GM12878 (cell line): ENCODE measurements around the gene BCL2L12. TPM values are rescaled to one million over a fixed set of nuclear protein-coding genes. Genes with fewer than 3 reads are reported as not detected.

Source experiments
- ATAC-seq: fragments of 200-7000 bp; cut with Tn5 transposase; 3 replicates; pipeline ENCODE4 v1.9.1; 2020; ENCODE audit warnings: mild to moderate bottlenecking, moderate library complexity
- BruUV-seq: library from RNA; stranded (reverse); fragments of 400-500 nt; replicated peaks from 2 replicates; lab custom pipeline; 2021; lab: Mats Ljungman, UMichigan
- CTCF ChIA-PET: fragments of 300-600 bp; sonication (Branson Sonifier 250); formaldehyde crosslinking; extraction: SDS; loops from one replicate; lab custom pipeline; 2021; ENCODE audit warnings: inconsistent platforms; lab: Yijun Ruan, JAX
- POLR2A ChIA-PET: fragments of 350-600 bp; formaldehyde crosslinking; extraction: SDS; loops from one replicate; lab custom pipeline; 2021; ENCODE audit warnings: inconsistent platforms; lab: Charles Lee
- RAD21 ChIA-PET: fragments of 300-600 bp; sonication (Branson Sonifier 250); formaldehyde crosslinking; loops from one replicate; lab custom pipeline; 2023; ENCODE audit warnings: antibody characterized with exemption; ENCODE audit not compliant: unreplicated experiment; lab: Charles Lee
- SMC1A ChIA-PET: fragments of 300-600 bp; sonication (Branson Sonifier 250); formaldehyde crosslinking; loops from one replicate; lab custom pipeline; 2023; ENCODE audit not compliant: unreplicated experiment, uncharacterized antibody; lab: Charles Lee
- DNase-seq: peaks from one replicate; pipeline ENCODE4 v3.0.0-alpha.2; 2011; ENCODE audit warnings: low read depth, low spot score
- FAIRE-seq: peaks from 3 replicates; lab custom pipeline; 2011; peaks lifted over from hg19 to GRCh38; lab: Jason Lieb, UNC
- H2AFZ ChIP-seq: 2 replicates; pipeline ENCODE4 v1.6.0; 2011; ENCODE audit warnings: low read depth, low read length, control low read depth; ENCODE audit not compliant: control insufficient read depth
- H3K27ac ChIP-seq: 2 replicates; pipeline ENCODE4 v1.5.1; 2011; ENCODE audit warnings: control low read depth; ENCODE audit not compliant: control insufficient read depth, insufficient read depth
- H3K27me3 ChIP-seq, 2 experiments: replicated peaks in 1 of 2; 2 replicates each; pipeline versions ENCODE4 v1.6.0 to v1.6.1; 2011; ENCODE audit warnings: low read length in 1 of 2; ENCODE audit not compliant: control insufficient read depth in 2 of 2, insufficient read depth in 2 of 2
- H3K36me3 ChIP-seq, 2 experiments: 2 replicates each; pipeline ENCODE4 v1.5.1; 2011; ENCODE audit warnings: low read length in 1 of 2; ENCODE audit not compliant: control insufficient read depth in 2 of 2, insufficient read depth in 2 of 2
- H3K4me1 ChIP-seq: 2 replicates; pipeline ENCODE4 v1.6.1; 2011; ENCODE audit warnings: mild to moderate bottlenecking, low read length, moderate library complexity, mixed read lengths; ENCODE audit not compliant: control insufficient read depth, insufficient read depth
- H3K4me2 ChIP-seq: 2 replicates; pipeline ENCODE4 v1.6.0; 2011; ENCODE audit warnings: control low read depth; ENCODE audit not compliant: control insufficient read depth, insufficient read depth
- H3K4me3 ChIP-seq: fragments of 200-600 bp; sonication (generic); 2 replicates; pipeline ENCODE4 v1.5.1; 2016
- H3K79me2 ChIP-seq: 2 replicates; pipeline ENCODE4 v1.6.0; 2011; ENCODE audit warnings: low read length; ENCODE audit not compliant: control insufficient read depth, insufficient read depth
- H3K9ac ChIP-seq: 2 replicates; pipeline ENCODE4 v1.8.0; 2011; ENCODE audit warnings: low read length, control low read depth, mixed read lengths; ENCODE audit not compliant: control insufficient read depth, insufficient read depth
- H3K9me3 ChIP-seq: replicated peaks from 3 replicates; pipeline ENCODE4 v1.5.1; 2011; ENCODE audit warnings: mild to moderate bottlenecking, low read length; ENCODE audit not compliant: control insufficient read depth, insufficient read depth
- H4K20me1 ChIP-seq: 2 replicates; pipeline ENCODE4 v1.6.0; 2011; ENCODE audit not compliant: control insufficient read depth, insufficient read depth
- CEBPB ChIP-seq, 2 experiments: fragments of 150-350 bp in 1 of 2; IDR thresholded peaks; 2 replicates each; pipeline ENCODE4 v1.6.1; 2012 to 2014; ENCODE audit warnings: low read depth in 2 of 2, low read length in 2 of 2, borderline replicate concordance in 1 of 2, inconsistent platforms in 1 of 2
- CREM ChIP-seq: IDR thresholded peaks from 2 replicates; pipeline ENCODE4 v1.6.1; 2014; ENCODE audit warnings: antibody characterized with exemption, low read depth
- E2F4 ChIP-seq: IDR thresholded peaks from 2 replicates; pipeline ENCODE4 v1.6.1; 2012; ENCODE audit warnings: low read depth, low read length, improper control_type of control experiment
- EED ChIP-seq: sonication (generic); IDR thresholded peaks from 2 replicates; pipeline ENCODE4 v1.6.1; 2016; ENCODE audit warnings: antibody characterized with exemption, low read depth
- FOXK2 ChIP-seq: fragments of 450-650 bp; IDR thresholded peaks from 2 replicates; pipeline ENCODE4 v1.6.1; 2017; ENCODE audit warnings: mild to moderate bottlenecking, moderate library complexity
- IKZF2 ChIP-seq, 2 experiments: fragments of 450-650 bp; IDR thresholded peaks; 2 replicates each; pipeline ENCODE4 v1.6.1; 2017; ENCODE audit warnings: mild to moderate bottlenecking in 2 of 2, moderate library complexity in 2 of 2
- IRF4 ChIP-seq: IDR thresholded peaks from 2 replicates; pipeline ENCODE4 v1.6.1; 2011; ENCODE audit warnings: low read depth, low read length
- NBN ChIP-seq: fragments of 450-650 bp; IDR thresholded peaks from 2 replicates; pipeline ENCODE4 v1.6.1; 2016
- NFIC ChIP-seq: IDR thresholded peaks from 2 replicates; pipeline ENCODE4 v1.6.1; 2012; ENCODE audit warnings: low read depth, mild to moderate bottlenecking, inconsistent platforms, low read length, moderate library complexity
- NFYB ChIP-seq: IDR thresholded peaks from 2 replicates; pipeline ENCODE4 v1.6.1; 2011; ENCODE audit warnings: low read depth, mild to moderate bottlenecking, low read length, improper control_type of control experiment, moderate library complexity; ENCODE audit not compliant: insufficient read depth
- RB1 ChIP-seq: fragments of 450-650 bp; formaldehyde crosslinking; IDR thresholded peaks from 2 replicates; pipeline ENCODE4 v1.6.1; 2017; ENCODE audit warnings: mild to moderate bottlenecking, borderline replicate concordance
- SPI1 ChIP-seq: IDR thresholded peaks from 2 replicates; pipeline ENCODE4 v1.6.1; 2011; ENCODE audit warnings: low read depth, mild to moderate bottlenecking, low read length, moderate library complexity, borderline replicate concordance; ENCODE audit not compliant: insufficient read depth
- TAF1 ChIP-seq: IDR thresholded peaks from 2 replicates; pipeline ENCODE4 v1.6.1; 2011; ENCODE audit warnings: mild to moderate bottlenecking, low read depth, low read length, borderline replicate concordance
- TCF7 ChIP-seq: IDR thresholded peaks from 2 replicates; pipeline ENCODE4 v1.6.1; 2014; ENCODE audit warnings: antibody characterized with exemption, borderline replicate concordance
- WGBS: methylation state at CpG from one replicate; pipeline ENCODE4 v1.1.6; 2016; ENCODE audit warnings: low lambda C conversion rate; ENCODE audit not compliant: insufficient replicate concordance, insufficient coverage; ENCODE audit errors: missing lambda C conversion rate; 5-methylcytosine and 5-hydroxymethylcytosine counted together
- in situ Hi-C: fragments of 300-500 bp; cut with MboI; formaldehyde crosslinking; loops from 9 replicates; pipeline ENCODE4 v1.14.3; 2018; ENCODE audit warnings: mixed read lengths
- intact Hi-C: fragments of 100-400 bp; cut with micrococcal nuclease; formaldehyde crosslinking; loops from one replicate; pipeline ENCODE4 v1.14.2; 2022; ENCODE audit not compliant: unreplicated experiment
- polyA plus RNA-seq, 11 experiments: library from polyadenylated mRNA; depleted of rRNA in 4 of 11; unstranded in 6 of 11; stranded (reverse) in 5 of 11; fragments of >200 nt; fragmentation: Nextera tagmentation in 4 of 11; fragmentation: Illumina TruSeq in 1 of 11; extraction: Ambion mirVana in 4 of 11; extraction: Trizol in 1 of 11; gene quantifications; 1 replicate in 1 of 11; 2 replicates in 10 of 11; pipeline versions ENCODE4 v1.2.1 to v1.2.3, GENCODE V29; 2011 to 2016; ENCODE audit warnings: inconsistent platforms in 2 of 11, missing spikeins in 2 of 11, low read depth in 1 of 11
- total RNA-seq, 4 experiments: library from RNA; depleted of rRNA in 3 of 4; stranded (reverse); fragments of >200 nt in 3 of 4; fragmentation: Illumina TruSeq in 1 of 4; extraction: Trizol in 1 of 4; gene quantifications; 2 replicates each; pipeline versions ENCODE4 v1.2.1 to v1.2.3, GENCODE V29; 2013 to 2021

Gene BCL2L12
- total and polyA plus RNA-seq, 10 of the 15 experiments (the other 5 are each of a cell fraction or from before 2014, with no cell fraction given), result 1.8 to 143 (median 50.4) TPM

- ChIA-PET POLR2A (interaction anchor here (6.5 kb wide), 1 partner anchor 30 kb away, joined by 200 read pairs; the partner anchor contains the start of gene PRMT1), SMC1A (no interaction called here), RAD21 (no interaction called here), CTCF (no interaction called here)
- no peak for DNase-seq
- no peak for FAIRE-seq
- BruUV-seq, result no TSS peak
- Histone ChIP-seq H3K27ac (no peak overlapping the region), H3K79me2 (peaks cover 32% of the 10 kb centered on the region), H3K9ac (no peak overlapping the region), H3K27me3 (no peaks in the 10 kb centered on the region), H3K4me2 (no peak overlapping the region), H4K20me1 (no peaks in the 10 kb centered on the region), H3K36me3 (peaks cover 0 to 5% of the 10 kb centered on the region in 2 experiments; a peak in 3 of 4 replicates), H3K4me3 (no peak overlapping the region), H3K4me1 (peaks cover 12% of the 10 kb centered on the region), H2AFZ (no peak overlapping the region), H3K9me3 (no peaks in the 10 kb centered on the region)
- intact Hi-C loops (no loop called here), in situ Hi-C loops (no loop called here)
- ATAC-seq, result no peak
- TF ChIP-seq SPI1, result no peak
- TF ChIP-seq TAF1, result no peak
- TF ChIP-seq NFYB, result no peak
- TF ChIP-seq NFIC, result no peak
- no peak for TF ChIP-seq NBN
- no peak for TF ChIP-seq TCF7
- no peak for TF ChIP-seq RB1
- TF ChIP-seq EED, result no peak
- TF ChIP-seq E2F4, result no peak
- TF ChIP-seq FOXK2, result no peak
- no peak for TF ChIP-seq CREM
- no peak for TF ChIP-seq IRF4
- no peak for TF ChIP-seq CEBPB (IDR thresholded peaks at IDR 0.05; ENCODE audit: borderline replicate concordance in 1 of 2, low read depth in 2 of 2, low read length in 2 of 2)
- no peak for TF ChIP-seq IKZF2 (IDR thresholded peaks at IDR 0.05)
- 93% methylated on average over 12 of the region's 13 CpGs for whole genome bisulfite sequencing
Observed at GRCh38 chr19:49645995-49646394, 19.7 kb upstream of the BCL2L12 start.
